HCT116 (cell line): ENCODE results near the gene VPS45. TPM values are rescaled to one million over a fixed set of nuclear protein-coding genes. Genes with fewer than 3 reads are reported as not detected.

Experiments
- ATAC-seq: fragments of 200-7000 bp; cut with Tn5 transposase; 2 replicates; pipeline ENCODE4 v1.9.1; 2020; ENCODE audit warnings: mild to moderate bottlenecking, moderate library complexity
- BruUV-seq: library from RNA; stranded (reverse); fragments of 400-500 nt; replicated peaks from 2 replicates; lab custom pipeline; 2021; lab: Mats Ljungman, UMichigan
- CTCF ChIA-PET: fragments of 300-600 bp; sonication (Branson Sonifier 250); formaldehyde crosslinking; loops from one replicate; lab custom pipeline; 2021; ENCODE audit warnings: antibody characterized with exemption; lab: Charles Lee
- POLR2A ChIA-PET: fragments of 300-600, 350-600 bp; sonication (Branson Sonifier 250); formaldehyde crosslinking; loops from one replicate; lab custom pipeline; 2021; ENCODE audit warnings: antibody characterized with exemption; lab: Charles Lee
- RAD21 ChIA-PET, 2 experiments: fragments of 300-600 bp; sonication (Branson Sonifier 250); formaldehyde crosslinking; loops; one replicate each; lab custom pipeline; 2023; ENCODE audit warnings: low total read pairs in 2 of 2; ENCODE audit not compliant: uncharacterized antibody in 2 of 2, unreplicated experiment in 2 of 2, low non-redundant PET in 1 of 2; lab: Charles Lee
- DNase-seq: peaks from one replicate; pipeline ENCODE4 v3.0.0-alpha.2; 2010; ENCODE audit warnings: low read depth, low spot score
- H2AFZ ChIP-seq: fragments of 200-600 bp; shearing (Covaris generic), sonication (generic); 2 replicates; pipeline ENCODE4 v1.6.1; 2017; ENCODE audit warnings: low read depth, mixed run types, mixed read lengths, antibody characterized with exemption, low read length; ENCODE audit not compliant: poor library complexity, severe bottlenecking
- H3K27ac ChIP-seq: 2 replicates; pipeline ENCODE4 v1.5.1; 2012; ENCODE audit warnings: low read depth, low read length
- H3K27me3 ChIP-seq: fragments of 200-600 bp; sonication (generic); 2 replicates; pipeline ENCODE4 v1.6.1; 2016; ENCODE audit warnings: mixed run types, low read length, mixed read lengths; ENCODE audit not compliant: insufficient read depth
- H3K36me3 ChIP-seq, 2 experiments: fragments of 200-500 bp in 1 of 2; fragments of 200-600 bp in 1 of 2; sonication (Bioruptor generic) in 1 of 2; sonication (generic) in 1 of 2; 2 replicates each; pipeline versions ENCODE4 v1.5.1 to v1.6.1; 2014 to 2016; ENCODE audit warnings: low read length in 2 of 2, inconsistent platforms in 1 of 2, mixed read lengths in 1 of 2, mixed run types in 1 of 2; ENCODE audit not compliant: insufficient read depth in 2 of 2, control insufficient read depth in 1 of 2
- H3K4me1 ChIP-seq, 2 experiments: fragments of 200-600 bp in 1 of 2; sonication (generic) in 1 of 2; 2 replicates each; pipeline versions ENCODE4 v1.5.1 to v1.6.1; 2012 to 2017; ENCODE audit warnings: low read length in 2 of 2, inconsistent platforms in 1 of 2, mild to moderate bottlenecking in 1 of 2, mixed read lengths in 1 of 2, mixed run types in 1 of 2, moderate library complexity in 1 of 2; ENCODE audit not compliant: insufficient read depth in 2 of 2, control insufficient read depth in 1 of 2
- H3K4me2 ChIP-seq: fragments of 200-600 bp; sonication (generic); 2 replicates; pipeline ENCODE4 v1.6.1; 2017; ENCODE audit warnings: mixed run types, low read length, mixed read lengths
- H3K4me3 ChIP-seq, 2 experiments: fragments of 200-600 bp in 1 of 2; sonication (generic) in 1 of 2; replicated peaks in 1 of 2; 2 replicates each; pipeline ENCODE4 v1.5.1; 2011 to 2016; ENCODE audit warnings: low read length in 2 of 2, control low read depth in 1 of 2, low read depth in 1 of 2, mild to moderate bottlenecking in 1 of 2, mixed read lengths in 1 of 2, mixed run types in 1 of 2
- H3K79me2 ChIP-seq: fragments of 200-600 bp; sonication (generic); 2 replicates; pipeline ENCODE4 v1.6.1; 2017; ENCODE audit warnings: mild to moderate bottlenecking, mixed run types, low read length, moderate library complexity, mixed read lengths; ENCODE audit not compliant: insufficient read depth
- H3K9ac ChIP-seq: fragments of 200-600 bp; sonication (generic); 2 replicates; pipeline ENCODE4 v1.6.1; 2016; ENCODE audit warnings: low read length, mixed read lengths
- H3K9me2 ChIP-seq: fragments of 200-600 bp; sonication (generic), shearing (Covaris generic); 2 replicates; pipeline ENCODE4 v1.6.1; 2017; ENCODE audit warnings: mixed run types, mild to moderate bottlenecking, moderate library complexity; ENCODE audit not compliant: insufficient read depth
- H3K9me3 ChIP-seq, 2 experiments: fragments of 200-500 bp in 1 of 2; fragments of 200-600 bp in 1 of 2; sonication (Bioruptor generic) in 1 of 2; sonication (generic) in 1 of 2; 2 replicates each; pipeline ENCODE4 v1.6.1; 2014 to 2017; ENCODE audit warnings: low read length in 2 of 2, mixed read lengths in 2 of 2, inconsistent platforms in 1 of 2, low read depth in 1 of 2, mild to moderate bottlenecking in 1 of 2, mixed run types in 1 of 2, moderate library complexity in 1 of 2; ENCODE audit not compliant: control insufficient read depth in 1 of 2, insufficient read depth in 1 of 2
- H4K20me1 ChIP-seq: fragments of 200-600 bp; sonication (generic), shearing (Covaris generic); 2 replicates; pipeline ENCODE4 v1.6.1; 2017; ENCODE audit warnings: mixed run types, mild to moderate bottlenecking, moderate library complexity; ENCODE audit not compliant: insufficient read depth
- EGR1 ChIP-seq: IDR thresholded peaks from 2 replicates; pipeline ENCODE4 v1.6.1; 2012; ENCODE audit warnings: low read depth
- ELF1 ChIP-seq: IDR thresholded peaks from 2 replicates; pipeline ENCODE4 v1.6.1; 2012; ENCODE audit warnings: low read depth, borderline replicate concordance
- FOSL1 ChIP-seq: IDR thresholded peaks from 2 replicates; pipeline ENCODE4 v1.6.1; 2012; ENCODE audit warnings: low read depth
- JUND ChIP-seq: IDR thresholded peaks from 2 replicates; pipeline ENCODE4 v1.6.1; 2012
- POLR2A ChIP-seq: IDR thresholded peaks from 2 replicates; pipeline ENCODE4 v1.7.0; 2011; ENCODE audit warnings: borderline replicate concordance; ENCODE audit not compliant: insufficient read depth, insufficient read length; ENCODE audit errors: extremely low read depth
- POLR2AphosphoS5 ChIP-seq: IDR thresholded peaks from 2 replicates; pipeline ENCODE4 v1.6.1; 2011; ENCODE audit warnings: mild to moderate bottlenecking, low read depth, low read length, moderate library complexity
- SP1 ChIP-seq: IDR thresholded peaks from 2 replicates; pipeline ENCODE4 v1.6.1; 2012; ENCODE audit warnings: low read depth
- ZNF274 ChIP-seq: fragments of 200-500 bp; sonication (Bioruptor generic); IDR thresholded peaks from 2 replicates; pipeline ENCODE4 v1.6.1; 2014; ENCODE audit warnings: mild to moderate bottlenecking, low read depth, low read length, inconsistent platforms
- intact Hi-C: fragments of 100-400 bp; cut with micrococcal nuclease; formaldehyde crosslinking; loops from 2 replicates; pipeline ENCODE4 v1.10.0; 2022
- total RNA-seq: library from RNA; stranded (reverse); gene quantifications from one replicate; pipeline ENCODE4 v1.2.1, GENCODE V29; 2021; ENCODE audit not compliant: unreplicated experiment

The VPS45 gene
- total RNA-seq, 1 experiment from 2014 or later: 28.1 TPM

DNA sequence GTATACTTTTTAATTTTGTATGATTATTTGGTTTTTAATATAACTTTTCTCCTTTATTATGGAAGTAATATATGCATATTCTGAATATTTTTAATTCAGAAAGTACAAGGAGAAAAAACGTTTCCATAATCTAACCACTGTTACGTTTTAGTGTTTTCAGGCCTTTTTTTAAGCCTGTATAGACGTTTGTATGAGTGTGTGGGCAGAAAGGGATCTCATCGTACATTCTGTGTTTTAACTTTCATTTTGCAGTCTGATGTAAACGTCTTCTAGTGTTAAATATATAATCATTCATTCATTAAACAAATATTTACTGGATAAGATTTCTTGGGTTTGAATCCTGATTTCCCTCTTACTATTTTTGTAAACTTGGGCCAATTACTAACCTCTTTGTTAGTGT is 44.1 kb downstream of the VPS45 start:
- no peak for ATAC-seq
- ChIA-PET RAD21 (no interaction called here), POLR2A (no interaction called here), CTCF (no interaction called here)
- TF ChIP-seq POLR2A (no peak), EGR1 (no peak), POLR2AphosphoS5 (no peak), JUND (no peak), ELF1 (no peak), ZNF274 (no peak), SP1 (no peak)
- intact Hi-C loops: no loop called here
- no peak for DNase-seq
- Histone ChIP-seq H3K27me3 (no peaks in the 10 kb centered on the region), H3K9me3 (no peaks in the 10 kb centered on the region), H3K9me2 (no peaks in the 10 kb centered on the region), H3K27ac (no peak overlapping the region), H3K9ac (no peak overlapping the region), H3K4me3 (no peak overlapping the region), H2AFZ (no peak overlapping the region), H3K4me1 (no peaks in the 10 kb centered on the region), H3K4me2 (no peak overlapping the region), H3K36me3 (0 out of 4 replicates have a peak, but pooled peaks cover 0 to 3% of the 10 kb centered on the region in 2 experiments), H4K20me1 (no peaks in the 10 kb centered on the region), H3K79me2 (no peaks in the 10 kb centered on the region)
- no TSS peak for BruUV-seq

DNA sequence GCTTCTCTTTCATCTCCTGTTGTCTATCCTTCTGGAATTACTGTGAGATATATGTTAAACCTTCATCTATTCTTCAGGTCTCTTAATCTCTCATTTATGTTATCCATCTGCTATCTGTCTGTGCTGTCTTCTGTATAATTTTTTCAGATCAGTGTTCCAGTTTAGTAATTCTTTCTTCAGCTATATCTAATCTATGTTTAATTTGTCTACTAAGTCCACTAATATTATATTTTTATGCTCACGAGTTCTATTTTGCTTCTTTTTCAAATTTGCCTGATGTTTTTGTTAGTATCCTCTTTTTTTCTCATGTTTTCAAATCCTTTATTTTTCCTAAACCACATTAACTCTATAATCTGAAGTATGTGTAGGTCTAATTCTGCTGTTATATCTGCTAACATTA is 47.5 kb downstream of the VPS45 start:
- ATAC-seq (no peak), DNase-seq (no peak)
- intact Hi-C loops: no loop called here
- BruUV-seq: no TSS peak
- ChIA-PET POLR2A (no interaction called here), CTCF (no interaction called here), RAD21 (no interaction called here)
- H3K79me2 ChIP-seq: no peaks in the 10 kb centered on the region
- 0 out of 4 replicates have a peak, but pooled peaks cover 0 to 3% of the 10 kb centered on the region in 2 experiments for H3K36me3 ChIP-seq
- no peak for TF ChIP-seq FOSL1
- H3K27ac ChIP-seq: no peak overlapping the region
- H3K4me3 ChIP-seq: no peak overlapping the region
- no peaks in the 10 kb centered on the region for H3K9me3 ChIP-seq
- H3K4me1 ChIP-seq: no peaks in the 10 kb centered on the region
- no peak overlapping the region for H3K9ac ChIP-seq
- H2AFZ ChIP-seq: no peak overlapping the region
- H3K27me3 ChIP-seq: no peaks in the 10 kb centered on the region
- no peaks in the 10 kb centered on the region for H3K9me2 ChIP-seq
- no peak overlapping the region for H3K4me2 ChIP-seq
- no peaks in the 10 kb centered on the region for H4K20me1 ChIP-seq
